ENCODE data around the gene NCOA5.

Gene NCOA5

DNA sequence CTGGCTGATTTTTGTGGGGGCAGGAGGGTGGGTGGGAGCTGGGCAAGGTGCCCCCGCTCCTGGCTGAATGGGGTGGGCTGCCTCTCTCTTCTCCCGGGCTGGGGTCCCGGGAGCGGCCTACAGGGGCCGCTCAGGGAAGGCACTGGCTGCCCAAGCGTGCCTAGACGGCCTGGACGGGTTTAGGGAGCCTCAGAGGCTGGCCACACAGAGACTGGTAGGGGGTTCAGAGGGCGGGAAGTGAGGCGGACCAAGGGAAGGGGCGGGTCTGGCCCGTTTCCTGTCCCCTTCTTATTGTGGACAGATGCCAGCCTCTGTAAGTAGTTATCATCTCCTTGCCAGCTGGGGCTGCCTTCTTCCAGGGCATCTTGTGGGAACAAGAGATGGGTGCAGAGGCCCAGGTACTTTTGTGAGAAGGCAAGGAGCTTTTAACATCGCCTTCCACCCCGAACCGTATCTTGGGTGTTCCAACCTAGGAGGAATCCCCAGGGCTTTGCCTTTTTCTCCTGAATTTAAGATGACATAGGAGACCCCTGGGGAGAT, 28.8 kb upstream of the NCOA5 start:
- no CpG with 5 or more reads among the region's 15 CpGs for WGBS (ENCODE audit: extremely low coverage, insufficient coverage, low lambda C conversion rate)
- Histone ChIP-seq H3K4me2 (ENCODE audit: low read length) (peak overlapping the region; percentile 82), H3K4me3 (ENCODE audit: low read length) (peak overlapping the region; percentile 69)

GRCh38 chr20:46117704-46118467, 28.1 kb upstream of the NCOA5 start, which contains the start of gene CD40:
Gene CD40, plus strand, starts transcription at chr20:46118314. Its CDS starts 30 bp downstream, at chr20:46118344.
- Histone ChIP-seq H2BK15ac (replicated peaks; ENCODE audit: low read depth) (no peak within 1 kb of the TSS), H3K4me3 (ENCODE audit: low read length) (peak within 1 kb of the TSS; percentile 69), H3K9ac (ENCODE audit: low read length) (peak within 1 kb of the TSS; percentile 86), H3K79me1 (ENCODE audit: low read length) (peaks cover 3% of the 10 kb centered on the region), H3K23ac (ENCODE audit: low read length) (no peak within 1 kb of the TSS), H2AK5ac (ENCODE audit: low read length) (no peak within 1 kb of the TSS), H3K56ac (ENCODE audit: low read length) (peak within 1 kb of the TSS; percentile 94), H3K36me3 (ENCODE audit: control insufficient read depth, insufficient read depth, low read length) (no peaks in the 10 kb centered on the region), H3K27ac (ENCODE audit: low read depth, low read length) (no peak within 1 kb of the TSS), H2BK5ac (ENCODE audit: low read length) (no peak within 1 kb of the TSS), H3K4me2 (ENCODE audit: low read length) (peak within 1 kb of the TSS; percentile 82), H2BK120ac (ENCODE audit: low read depth, low read length) (no peak within 1 kb of the TSS), H3K4me1 (ENCODE audit: control insufficient read depth, low read depth, low read length) (peaks cover 2% of the 10 kb centered on the region), H3K18ac (ENCODE audit: low read length) (peak within 1 kb of the TSS; percentile 82), H3K79me2 (ENCODE audit: control insufficient read depth, insufficient read depth, low read length) (no peaks in the 10 kb centered on the region), H4K8ac (ENCODE audit: low read depth, low read length) (no peak within 1 kb of the TSS), H3K27me3 (ENCODE audit: insufficient read depth, low read length, poor library complexity) (peaks cover 1% of the 10 kb centered on the region), H3K4ac (ENCODE audit: low read depth, low read length) (peak within 1 kb of the TSS; percentile 62), H4K5ac (ENCODE audit: low read length) (no peak within 1 kb of the TSS)
- no CpG with 5 or more reads among the region's 40 CpGs for WGBS (ENCODE audit: extremely low coverage, insufficient coverage, low lambda C conversion rate)
- DNase-seq = peak; percentile 95

More for the DNA sequence above, 28.8 kb upstream of the NCOA5 start:
- peaks cover 1% of the 10 kb centered on the region for H3K27me3 ChIP-seq (ENCODE audit: insufficient read depth, low read length, poor library complexity)
- no peak overlapping the region for H3K23ac ChIP-seq (ENCODE audit: low read length)
- no peak overlapping the region for H2AK5ac ChIP-seq (ENCODE audit: low read length)
- no peak overlapping the region for H2BK15ac ChIP-seq (replicated peaks; ENCODE audit: low read depth)
- H2BK120ac ChIP-seq (ENCODE audit: low read depth, low read length) = no peak overlapping the region
- H3K56ac ChIP-seq (ENCODE audit: low read length) = peak overlapping the region; percentile 94
- H3K27ac ChIP-seq (ENCODE audit: low read depth, low read length) = no peak overlapping the region
- H3K4me1 ChIP-seq (ENCODE audit: control insufficient read depth, low read depth, low read length) = peaks cover 2% of the 10 kb centered on the region
- H3K4ac ChIP-seq (ENCODE audit: low read depth, low read length) = peak overlapping the region; percentile 62
- H4K8ac ChIP-seq (ENCODE audit: low read depth, low read length) = no peak overlapping the region
- peaks cover 3% of the 10 kb centered on the region for H3K79me1 ChIP-seq (ENCODE audit: low read length)
- H2BK5ac ChIP-seq (ENCODE audit: low read length) = no peak overlapping the region
- peak overlapping the region; percentile 86 for H3K9ac ChIP-seq (ENCODE audit: low read length)
- H3K79me2 ChIP-seq (ENCODE audit: control insufficient read depth, insufficient read depth, low read length) = no peaks in the 10 kb centered on the region
- peak overlapping the region; percentile 82 for H3K18ac ChIP-seq (ENCODE audit: low read length)
- no peaks in the 10 kb centered on the region for H3K36me3 ChIP-seq (ENCODE audit: control insufficient read depth, insufficient read depth, low read length)
- peak; percentile 59 for DNase-seq
- H4K5ac ChIP-seq (ENCODE audit: low read length) = no peak overlapping the region

DNA sequence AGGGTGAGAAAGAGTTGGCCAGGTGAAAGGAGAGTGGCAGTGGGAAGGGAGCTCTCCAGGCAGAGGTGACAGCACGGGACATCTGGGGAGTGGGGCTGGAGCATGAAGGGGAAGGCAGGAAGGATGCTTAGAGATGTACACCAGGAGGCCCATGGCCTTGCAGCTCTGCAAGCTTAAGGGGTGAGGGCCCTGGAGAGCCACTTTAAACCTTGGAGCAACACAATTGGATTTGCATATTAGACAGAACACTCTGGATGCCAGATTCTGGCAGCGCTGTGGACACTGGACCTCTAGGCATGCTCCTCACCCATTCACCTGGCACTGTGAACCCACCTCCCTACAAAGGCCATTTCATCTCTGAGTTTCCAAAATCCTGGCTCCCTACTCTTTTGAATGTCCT, 24.7 kb upstream of the NCOA5 start:
- Histone ChIP-seq H3K4me2 (ENCODE audit: low read length) (no peak overlapping the region), H2AK5ac (ENCODE audit: low read length) (no peak overlapping the region), H3K27ac (ENCODE audit: low read depth, low read length) (no peak overlapping the region), H2BK15ac (replicated peaks; ENCODE audit: low read depth) (no peak overlapping the region), H4K8ac (ENCODE audit: low read depth, low read length) (no peak overlapping the region), H3K27me3 (ENCODE audit: insufficient read depth, low read length, poor library complexity) (peaks cover 1% of the 10 kb centered on the region), H3K4me3 (ENCODE audit: low read length) (no peak overlapping the region), H3K79me1 (ENCODE audit: low read length) (peaks cover 3% of the 10 kb centered on the region), H3K9ac (ENCODE audit: low read length) (no peak overlapping the region), H3K4ac (ENCODE audit: low read depth, low read length) (no peak overlapping the region), H4K5ac (ENCODE audit: low read length) (no peak overlapping the region), H3K56ac (ENCODE audit: low read length) (no peak overlapping the region), H3K36me3 (ENCODE audit: control insufficient read depth, insufficient read depth, low read length) (no peaks in the 10 kb centered on the region), H3K79me2 (ENCODE audit: control insufficient read depth, insufficient read depth, low read length) (no peaks in the 10 kb centered on the region), H3K23ac (ENCODE audit: low read length) (no peak overlapping the region), H2BK120ac (ENCODE audit: low read depth, low read length) (no peak overlapping the region), H3K18ac (ENCODE audit: low read length) (no peak overlapping the region), H2BK5ac (ENCODE audit: low read length) (no peak overlapping the region), H3K4me1 (ENCODE audit: control insufficient read depth, low read depth, low read length) (peaks cover 2% of the 10 kb centered on the region)
- WGBS (ENCODE audit: extremely low coverage, insufficient coverage, low lambda C conversion rate) = no CpG with 5 or more reads among the region's 2 CpGs
- no peak for DNase-seq

DNA sequence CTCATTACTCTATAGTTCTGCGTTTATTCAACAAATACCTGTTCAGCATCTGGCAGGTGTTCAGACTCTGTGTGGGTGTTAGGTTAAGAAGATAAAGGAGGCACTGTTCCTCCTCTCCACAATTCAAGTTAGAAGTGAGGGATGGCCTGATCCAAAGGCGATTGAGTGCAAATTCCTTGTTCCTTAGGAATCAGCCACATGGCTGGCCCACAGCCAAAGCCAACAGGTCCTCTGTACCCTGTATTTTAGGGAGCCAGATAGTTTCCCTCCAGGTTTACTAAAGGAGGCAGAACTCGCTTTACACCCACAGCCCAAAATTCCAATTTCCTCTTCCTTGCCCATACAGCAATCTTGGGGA, 23.3 kb upstream of the NCOA5 start:
- peaks cover 1% of the 10 kb centered on the region for H3K27me3 ChIP-seq (ENCODE audit: insufficient read depth, low read length, poor library complexity)
- H3K23ac ChIP-seq (ENCODE audit: low read length) = no peak overlapping the region
- H4K8ac ChIP-seq (ENCODE audit: low read depth, low read length) = no peak overlapping the region

DNA sequence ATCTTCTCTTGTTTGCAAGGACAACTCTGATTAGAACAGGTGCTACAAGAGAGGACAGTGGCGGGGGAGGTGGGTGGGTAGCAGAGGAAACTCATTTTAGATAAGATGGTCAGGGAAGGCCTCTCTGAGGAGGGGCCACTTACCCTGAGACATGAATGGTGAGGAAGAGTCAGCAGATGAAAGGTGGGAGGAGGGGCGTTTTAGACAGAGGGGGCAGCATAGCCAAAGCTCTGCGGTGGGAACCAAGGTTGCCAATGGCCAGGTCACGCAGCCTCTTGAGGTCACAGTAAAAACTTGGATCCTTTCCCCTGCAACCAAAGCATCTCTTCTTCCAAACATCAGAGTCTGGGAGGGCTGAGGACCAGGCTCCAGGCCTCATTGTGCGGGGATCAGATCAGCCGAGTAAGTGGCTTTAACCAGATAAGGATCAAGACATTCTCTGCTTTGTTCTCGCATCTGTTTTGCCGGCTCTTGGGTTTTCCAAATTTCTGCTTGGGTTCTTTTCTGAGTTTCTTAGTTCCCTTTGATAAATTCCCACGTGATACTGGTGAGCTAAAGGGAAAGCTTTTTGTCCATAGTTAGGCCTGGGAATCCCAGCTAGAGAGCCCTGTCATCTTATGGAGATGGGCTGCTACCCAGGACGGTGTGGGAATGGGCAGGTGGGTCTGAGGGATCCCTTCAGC, 22.8 kb upstream of the NCOA5 start:
- H3K56ac ChIP-seq (ENCODE audit: low read length) = no peak overlapping the region
- no peaks in the 10 kb centered on the region for H3K36me3 ChIP-seq (ENCODE audit: control insufficient read depth, insufficient read depth, low read length)
- no peak overlapping the region for H3K27ac ChIP-seq (ENCODE audit: low read depth, low read length)
- no peak overlapping the region for H2AK5ac ChIP-seq (ENCODE audit: low read length)
- no peak overlapping the region for H4K5ac ChIP-seq (ENCODE audit: low read length)
- H2BK5ac ChIP-seq (ENCODE audit: low read length) = no peak overlapping the region
- no peak for DNase-seq
- H2BK120ac ChIP-seq (ENCODE audit: low read depth, low read length) = no peak overlapping the region
- no peak overlapping the region for H3K9ac ChIP-seq (ENCODE audit: low read length)
- H3K18ac ChIP-seq (ENCODE audit: low read length) = no peak overlapping the region
- no peak overlapping the region for H3K4me3 ChIP-seq (ENCODE audit: low read length)
- H3K79me1 ChIP-seq (ENCODE audit: low read length) = no peaks in the 10 kb centered on the region
- no peak overlapping the region for H3K4me2 ChIP-seq (ENCODE audit: low read length)
- H3K79me2 ChIP-seq (ENCODE audit: control insufficient read depth, insufficient read depth, low read length) = no peaks in the 10 kb centered on the region
- WGBS (ENCODE audit: extremely low coverage, insufficient coverage, low lambda C conversion rate) = no CpG with 5 or more reads among the region's 10 CpGs
- H4K8ac ChIP-seq (ENCODE audit: low read depth, low read length) = no peak overlapping the region
- no peak overlapping the region for H2BK15ac ChIP-seq (replicated peaks; ENCODE audit: low read depth)
- H3K4ac ChIP-seq (ENCODE audit: low read depth, low read length) = no peak overlapping the region
- H3K27me3 ChIP-seq (ENCODE audit: insufficient read depth, low read length, poor library complexity) = peaks cover 1% of the 10 kb centered on the region
- no peaks in the 10 kb centered on the region for H3K4me1 ChIP-seq (ENCODE audit: control insufficient read depth, low read depth, low read length)
- no peak overlapping the region for H3K23ac ChIP-seq (ENCODE audit: low read length)

More for the DNA sequence above, 23.3 kb upstream of the NCOA5 start:
- Histone ChIP-seq H3K79me1 (ENCODE audit: low read length) (no peaks in the 10 kb centered on the region), H4K5ac (ENCODE audit: low read length) (no peak overlapping the region), H2BK5ac (ENCODE audit: low read length) (no peak overlapping the region), H3K4me3 (ENCODE audit: low read length) (no peak overlapping the region), H3K18ac (ENCODE audit: low read length) (no peak overlapping the region), H3K79me2 (ENCODE audit: control insufficient read depth, insufficient read depth, low read length) (no peaks in the 10 kb centered on the region), H3K9ac (ENCODE audit: low read length) (no peak overlapping the region), H3K27ac (ENCODE audit: low read depth, low read length) (no peak overlapping the region), H2BK120ac (ENCODE audit: low read depth, low read length) (no peak overlapping the region), H3K4me2 (ENCODE audit: low read length) (no peak overlapping the region), H2BK15ac (replicated peaks; ENCODE audit: low read depth) (no peak overlapping the region), H3K56ac (ENCODE audit: low read length) (no peak overlapping the region), H3K4me1 (ENCODE audit: control insufficient read depth, low read depth, low read length) (no peaks in the 10 kb centered on the region), H3K4ac (ENCODE audit: low read depth, low read length) (no peak overlapping the region), H2AK5ac (ENCODE audit: low read length) (no peak overlapping the region), H3K36me3 (ENCODE audit: control insufficient read depth, insufficient read depth, low read length) (no peaks in the 10 kb centered on the region)
- whole genome bisulfite sequencing (ENCODE audit: extremely low coverage, insufficient coverage, low lambda C conversion rate) = no CpG with 5 or more reads among the region's 3 CpGs
- no peak for DNase-seq
